Measurements from ENCODE around the gene CATSPER3. TPM values are rescaled to one million over a fixed set of nuclear protein-coding genes. Genes with fewer than 3 reads are reported as not detected.

CATSPER3 gene
- total and polyA plus RNA-seq, 2 of the 13 experiments (the other 11 are each of a cell fraction or from before 2014, with no cell fraction given): 0.33 to 0.37 TPM

GRCh38 chr5:135038813-135039270 lies 71.1 kb downstream of the CATSPER3 start (continued):
- no peak for TF ChIP-seq HMGXB3 (CRISPR knock-in tag; IDR thresholded peaks at IDR 0.05; ENCODE audit: borderline replicate concordance)
- TF ChIP-seq CEBPG (CRISPR knock-in tag; IDR thresholded peaks at IDR 0.05): no peak
- TF ChIP-seq CREB1 (IDR thresholded peaks at IDR 0.05): no peak
- TF ChIP-seq CREB1 (CRISPR knock-in tag; IDR thresholded peaks at IDR 0.05): no peak
- no peak for TF ChIP-seq BATF2 (CRISPR knock-in tag; IDR thresholded peaks at IDR 0.05)
- no peak for TF ChIP-seq CSRNP1 (CRISPR knock-in tag; IDR thresholded peaks at IDR 0.05)
- no peak for TF ChIP-seq MAFG (CRISPR knock-in tag; IDR thresholded peaks at IDR 0.05)
- TF ChIP-seq E2F1 (CRISPR knock-in tag; IDR thresholded peaks at IDR 0.05): no peak
- TF ChIP-seq SNAPC4 (CRISPR knock-in tag; IDR thresholded peaks at IDR 0.05): no peak
- no peak for TF ChIP-seq ZNF44 (CRISPR knock-in tag; IDR thresholded peaks at IDR 0.05)
- TF ChIP-seq KDM5B (CRISPR knock-in tag; IDR thresholded peaks at IDR 0.05; ENCODE audit: borderline replicate concordance): no peak
- TF ChIP-seq ZBTB34 (CRISPR knock-in tag; IDR thresholded peaks at IDR 0.05): no peak
- TF ChIP-seq ZNF761 (CRISPR knock-in tag; conservative IDR thresholded peaks at IDR 0.05): no peak
- no peak for TF ChIP-seq HMG20A (CRISPR knock-in tag; IDR thresholded peaks at IDR 0.05; ENCODE audit: borderline replicate concordance)
